ENCODE results near the gene WNT5A. TPM values are rescaled to one million over a fixed set of nuclear protein-coding genes. Genes with fewer than 3 reads are reported as not detected.

The WNT5A gene
- total and polyA plus RNA-seq, 9 of the 15 experiments (the other 6 are each of a cell fraction or from before 2014, with no cell fraction given): 0.11 TPM; not detected in 8

DNA sequence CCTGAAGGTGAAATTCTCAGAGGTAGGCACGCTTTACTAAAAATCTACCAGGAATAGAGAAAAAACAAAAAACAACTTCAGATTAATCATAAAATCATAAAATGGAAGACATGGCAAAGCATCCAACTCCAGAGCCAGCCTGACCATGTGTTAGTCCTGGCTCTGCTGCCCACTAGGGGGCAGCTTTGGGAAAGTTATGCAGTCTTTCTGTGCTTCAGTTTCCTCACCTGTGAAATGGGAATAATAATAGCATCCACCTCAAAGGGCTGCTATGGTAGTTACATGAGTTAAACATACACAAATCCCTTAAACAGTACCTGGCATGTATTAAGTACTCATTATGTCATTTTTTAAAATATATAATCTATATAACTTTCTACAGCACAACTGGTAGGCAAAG lies 52.3 kb downstream of the WNT5A start:
- H3K9me3 ChIP-seq (replicated peaks; ENCODE audit: control insufficient read depth, insufficient read depth, low read depth, low read length): no peaks in the 10 kb centered on the region
- no peak for FAIRE-seq
- CTCF ChIA-PET (ENCODE audit: low intra/inter-chr PET ratio): no interaction called here
- no peak overlapping the region for H3K9ac ChIP-seq (ENCODE audit: insufficient read depth in 1 of 2, low read depth in 2 of 2, low read length in 2 of 2)
- intact Hi-C loops (cut with micrococcal nuclease) (no loop called here), in situ Hi-C loops (cut with MboI) (no loop called here)
- ATAC-seq: no peak
- H4K20me1 ChIP-seq (replicated peaks; ENCODE audit: control insufficient read depth, insufficient read depth, low read length): no peaks in the 10 kb centered on the region
- H3K4me2 ChIP-seq (ENCODE audit: insufficient read depth, low read length): no peak overlapping the region
- POLR2A ChIA-PET: no interaction called here
- H3K36me3 ChIP-seq (ENCODE audit: control insufficient read depth, insufficient read depth, low read length): no peaks in the 10 kb centered on the region
- WGBS (ENCODE audit: insufficient coverage, low coverage, missing lambda C conversion rate): 0% methylated on average over 1 of the region's 1 CpG
- no peaks in the 10 kb centered on the region for H3K9me1 ChIP-seq (ENCODE audit: control insufficient read depth, insufficient read depth, low read length)
- TF ChIP-seq HDAC2 (IDR thresholded peaks at IDR 0.05): no peak
- TF ChIP-seq, protein P1, sequence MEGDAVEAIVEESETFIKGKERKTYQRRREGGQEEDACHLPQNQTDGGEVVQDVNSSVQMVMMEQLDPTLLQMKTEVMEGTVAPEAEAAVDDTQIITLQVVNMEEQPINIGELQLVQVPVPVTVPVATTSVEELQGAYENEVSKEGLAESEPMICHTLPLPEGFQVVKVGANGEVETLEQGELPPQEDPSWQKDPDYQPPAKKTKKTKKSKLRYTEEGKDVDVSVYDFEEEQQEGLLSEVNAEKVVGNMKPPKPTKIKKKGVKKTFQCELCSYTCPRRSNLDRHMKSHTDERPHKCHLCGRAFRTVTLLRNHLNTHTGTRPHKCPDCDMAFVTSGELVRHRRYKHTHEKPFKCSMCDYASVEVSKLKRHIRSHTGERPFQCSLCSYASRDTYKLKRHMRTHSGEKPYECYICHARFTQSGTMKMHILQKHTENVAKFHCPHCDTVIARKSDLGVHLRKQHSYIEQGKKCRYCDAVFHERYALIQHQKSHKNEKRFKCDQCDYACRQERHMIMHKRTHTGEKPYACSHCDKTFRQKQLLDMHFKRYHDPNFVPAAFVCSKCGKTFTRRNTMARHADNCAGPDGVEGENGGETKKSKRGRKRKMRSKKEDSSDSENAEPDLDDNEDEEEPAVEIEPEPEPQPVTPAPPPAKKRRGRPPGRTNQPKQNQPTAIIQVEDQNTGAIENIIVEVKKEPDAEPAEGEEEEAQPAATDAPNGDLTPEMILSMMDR (IDR thresholded peaks at IDR 0.05 in 2 of 3, conservative IDR thresholded peaks at IDR 0.05 in 1 of 3; ENCODE audit: insufficient read depth in 2 of 3, low read depth in 1 of 3, low read length in 3 of 3): peak; percentile 36 to 45 (median 44); a peak in 5 of 6 replicates
- TF ChIP-seq ZNF124 (CRISPR knock-in tag; IDR thresholded peaks at IDR 0.05): no peak
- peak; percentile 83 for TF ChIP-seq RBM25 (IDR thresholded peaks at IDR 0.05; ENCODE audit: low read depth, low read length, severe bottlenecking)
- no peak for TF ChIP-seq SP1 (CRISPR knock-in tag; IDR thresholded peaks at IDR 0.05)
- TF ChIP-seq RAD21 (CRISPR knock-in tag; conservative IDR thresholded peaks at IDR 0.05 in 1 of 2, IDR thresholded peaks at IDR 0.05 in 1 of 2): peak in 1 of 2 experiments; percentile 47; a peak in 2 of 4 replicates
- TF ChIP-seq MECOM (CRISPR knock-in tag; IDR thresholded peaks at IDR 0.05): no peak
- DNase-seq (ENCODE audit: extremely low read depth in 1 of 4, low spot score in 3 of 4): peak; percentile 6 to 30 (median 18)
- no peaks in the 10 kb centered on the region for H3K4me1 ChIP-seq (replicated peaks in 1 of 2; ENCODE audit: control insufficient read depth in 2 of 2, insufficient read depth in 2 of 2, low read length in 2 of 2)
- H3K27ac ChIP-seq (ENCODE audit: extremely low read depth, low read depth, low read length): no peak overlapping the region
- H3K4me3 ChIP-seq: no peak overlapping the region
- H3K79me2 ChIP-seq (ENCODE audit: control insufficient read depth, insufficient read depth, low read length): no peaks in the 10 kb centered on the region
- BruUV-seq (replicated peaks): no TSS peak
- H2AFZ ChIP-seq (ENCODE audit: low read depth, low read length): no peak overlapping the region
- no peaks in the 10 kb centered on the region for H3K27me3 ChIP-seq (ENCODE audit: control insufficient read depth in 2 of 2, insufficient read depth in 2 of 2, low read length in 2 of 2)

Measured in K562 (cell line).